HepG2 (cell line): ENCODE measurements around the gene PDHA2. TPM values are rescaled to one million over a fixed set of nuclear protein-coding genes. Genes with fewer than 3 reads are reported as not detected.

ENCODE experiments used
- ATAC-seq: fragments of 200-7000 bp; cut with Tn5 transposase; 3 replicates; pipeline ENCODE4 v1.9.1; 2020; ENCODE audit warnings: mild to moderate bottlenecking, moderate library complexity
- BruUV-seq: library from RNA; stranded (reverse); fragments of 400-500 nt; replicated peaks from 2 replicates; lab custom pipeline; 2021; lab: Mats Ljungman, UMichigan
- CTCF ChIA-PET: fragments of 300-600 bp; formaldehyde crosslinking; extraction: SDS; loops from one replicate; lab custom pipeline; 2021; ENCODE audit warnings: low total read pairs, inconsistent platforms, low intra/inter-chr PET ratio; lab: Yijun Ruan, JAX
- POLR2A ChIA-PET: fragments of 350-600 bp; sonication (Branson Sonifier 250); formaldehyde crosslinking; loops from one replicate; lab custom pipeline; 2020; ENCODE audit warnings: antibody characterized with exemption, inconsistent platforms; lab: Yijun Ruan, JAX
- DNase-seq: peaks from one replicate; pipeline ENCODE4 v3.0.0-alpha.2; 2015; ENCODE audit warnings: low spot score
- FAIRE-seq: peaks from 3 replicates; lab custom pipeline; 2011; peaks lifted over from hg19 to GRCh38; lab: Jason Lieb, UNC
- H2AFZ ChIP-seq: one replicate; pipeline ENCODE4 v1.6.1; 2011; ENCODE audit warnings: low read length, inconsistent platforms
- H3K27ac ChIP-seq: fragments of 300-600 bp; 3 replicates; pipeline ENCODE4 v1.8.0; 2011; ENCODE audit warnings: mixed run types, mild to moderate bottlenecking, mixed read lengths, low read length, inconsistent platforms; ENCODE audit not compliant: insufficient read depth; ENCODE audit errors: extremely low read length
- H3K27me3 ChIP-seq, 2 experiments: fragments of 200-600 bp in 1 of 2; 2 replicates in 1 of 2; 3 replicates in 1 of 2; pipeline versions ENCODE4 v1.6.0 to v1.8.0; 2011; ENCODE audit warnings: low read length in 2 of 2, mild to moderate bottlenecking in 2 of 2, moderate library complexity in 2 of 2, inconsistent platforms in 1 of 2; ENCODE audit not compliant: insufficient read depth in 2 of 2, control insufficient read depth in 1 of 2
- H3K36me3 ChIP-seq, 2 experiments: fragments of 200-600 bp in 1 of 2; replicated peaks in 1 of 2; 2 replicates in 1 of 2; 3 replicates in 1 of 2; pipeline versions ENCODE4 v1.5.1 to v1.8.0; 2011; ENCODE audit warnings: low read length in 2 of 2, inconsistent platforms in 1 of 2; ENCODE audit not compliant: insufficient read depth in 2 of 2, control insufficient read depth in 1 of 2
- H3K4me1 ChIP-seq: 2 replicates; pipeline ENCODE4 v1.5.1; 2012; ENCODE audit warnings: low read length, inconsistent platforms; ENCODE audit not compliant: insufficient read depth
- H3K4me2 ChIP-seq: 2 replicates; pipeline ENCODE4 v1.6.0; 2011; ENCODE audit warnings: low read depth, low read length, inconsistent platforms
- H3K4me3 ChIP-seq, 3 experiments: fragments of 200-600 bp in 1 of 3; sonication (generic), shearing (Covaris generic) in 1 of 3; replicated peaks in 1 of 3; 2 replicates each; pipeline ENCODE4 v1.5.1; 2011 to 2016; ENCODE audit warnings: low read length in 3 of 3, inconsistent platforms in 2 of 3, low read depth in 2 of 3, mild to moderate bottlenecking in 2 of 3, control low read depth in 1 of 3, mixed read lengths in 1 of 3; ENCODE audit not compliant: insufficient read depth in 1 of 3
- H3K79me2 ChIP-seq: one replicate; pipeline ENCODE4 v1.6.1; 2011; ENCODE audit warnings: low read length, inconsistent platforms; ENCODE audit not compliant: insufficient read depth
- H3K9ac ChIP-seq: 2 replicates; pipeline ENCODE4 v1.6.0; 2011; ENCODE audit warnings: mild to moderate bottlenecking, low read depth, low read length, inconsistent platforms; ENCODE audit not compliant: insufficient read depth
- H3K9me3 ChIP-seq: 2 replicates; pipeline ENCODE4 v1.5.1; 2012; ENCODE audit warnings: mild to moderate bottlenecking, low read length
- H4K20me1 ChIP-seq: 2 replicates; pipeline ENCODE4 v1.6.0; 2011; ENCODE audit warnings: inconsistent platforms, mild to moderate bottlenecking, low read length, moderate library complexity; ENCODE audit not compliant: insufficient read depth
- GATA4 ChIP-seq: sonication (generic); IDR thresholded peaks from 2 replicates; pipeline ENCODE4 v1.6.1; 2016; ENCODE audit warnings: antibody characterized with exemption, low read depth, borderline replicate concordance
- IRF2 ChIP-seq: IDR thresholded peaks from 2 replicates; pipeline ENCODE4 v1.6.1; 2018; ENCODE audit warnings: missing genetic modification reagents, missing compliant biosample characterization
- MTA1 ChIP-seq: sonication (generic); formaldehyde crosslinking; IDR thresholded peaks from 2 replicates; pipeline ENCODE4 v1.4.0; 2020; ENCODE audit warnings: missing genetic modification reagents, mild to moderate bottlenecking, borderline replicate concordance
- ZNF260 ChIP-seq: sonication (generic); formaldehyde crosslinking; IDR thresholded peaks from 2 replicates; pipeline ENCODE4 v1.4.0; 2020; ENCODE audit warnings: missing genetic modification reagents, low read depth, mild to moderate bottlenecking, borderline replicate concordance
- WGBS: methylation state at CpG from one replicate; pipeline ENCODE4 v1.1.6; 2017; ENCODE audit warnings: low lambda C conversion rate; 5-methylcytosine and 5-hydroxymethylcytosine counted together
- in situ Hi-C: cut with HindIII; loops from 2 replicates; pipeline ENCODE4 v1.10.0; 2017; ENCODE audit warnings: low pct_unique_long_range_greater_than_20kb; ENCODE audit not compliant: extremely low pct_ligation_motif_present
- intact Hi-C: fragments of 100-400 bp; cut with micrococcal nuclease; formaldehyde crosslinking; loops from one replicate; pipeline ENCODE4 v1.10.0; 2022; ENCODE audit not compliant: unreplicated experiment
- polyA plus RNA-seq, 8 experiments: library from polyadenylated mRNA; depleted of rRNA in 3 of 8; stranded (reverse) in 7 of 8; unstranded in 1 of 8; fragments of >200 nt; fragmentation: Illumina TruSeq in 4 of 8; extraction: Trizol in 4 of 8; gene quantifications; 2 replicates each; pipeline versions ENCODE4 v1.2.1 to v1.2.3, GENCODE V29; 2011 to 2016; ENCODE audit warnings: low read depth in 4 of 8, missing spikeins in 1 of 8, mixed read lengths in 1 of 8; ENCODE audit not compliant: insufficient read depth in 1 of 8
- total RNA-seq, 5 experiments: library from RNA; depleted of rRNA; stranded (reverse); fragments of >200 nt; fragmentation: Illumina TruSeq; extraction: Trizol; gene quantifications; 2 replicates each; pipeline ENCODE4 v1.2.3, GENCODE V29; 2016; ENCODE audit warnings: low read depth in 1 of 5
- TF ChIP-seq, protein P1 (sequence below): fragments of 450-650 bp; IDR thresholded peaks from 2 replicates; pipeline ENCODE4 v1.6.1; 2017; ENCODE audit warnings: mild to moderate bottlenecking
- TF ChIP-seq, protein P2 (sequence below), 2 experiments: sonication (generic) in 1 of 2; formaldehyde crosslinking in 1 of 2; IDR thresholded peaks; 2 replicates each; pipeline versions ENCODE4 v1.6.1 to v1.9.0; 2014 to 2022; ENCODE audit warnings: antibody characterized with exemption in 1 of 2, borderline replicate concordance in 1 of 2, inconsistent platforms in 1 of 2, low read depth in 1 of 2, missing genetic modification reagents in 1 of 2
- TF ChIP-seq, protein P3 (sequence below): IDR thresholded peaks from 2 replicates; pipeline ENCODE4 v1.6.1; 2016; ENCODE audit warnings: low read depth
- TF ChIP-seq, protein P4 (sequence below): sonication (generic); formaldehyde crosslinking; IDR thresholded peaks from 2 replicates; pipeline ENCODE4 v1.4.0; 2020; ENCODE audit warnings: missing genetic modification reagents

The PDHA2 gene
- total and polyA plus RNA-seq, 2 of the 13 experiments (the other 11 are each of a cell fraction or from before 2014, with no cell fraction given): not detected

DNA sequence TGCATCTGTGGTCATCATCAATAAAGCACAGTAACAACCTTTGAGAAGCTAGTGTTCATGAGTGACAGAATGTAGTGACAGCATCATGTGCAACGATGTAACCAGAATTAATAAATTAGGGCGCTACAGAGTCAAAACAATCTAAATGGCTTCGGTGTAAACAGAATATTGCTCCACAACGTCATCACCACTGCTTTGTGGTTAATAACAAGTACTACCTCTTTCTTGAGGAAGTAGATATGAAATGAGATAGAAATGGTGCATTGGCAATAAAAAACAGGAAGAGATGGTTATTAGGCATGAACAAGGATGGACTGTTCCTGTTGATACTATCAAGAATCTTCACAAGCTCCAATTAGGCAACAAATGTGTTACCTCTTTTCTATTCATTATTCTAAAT, 8.7 kb upstream of the PDHA2 start:
- CTCF ChIA-PET: no interaction called here
- Histone ChIP-seq H3K27me3 (no peaks in the 10 kb centered on the region), H4K20me1 (no peaks in the 10 kb centered on the region), H3K9me3 (peaks cover 40% of the 10 kb centered on the region), H3K9ac (no peak overlapping the region), H3K27ac (no peak overlapping the region), H3K79me2 (no peaks in the 10 kb centered on the region), H2AFZ (no peak overlapping the region), H3K4me1 (no peaks in the 10 kb centered on the region), H3K4me2 (no peak overlapping the region), H3K4me3 (no peak overlapping the region), H3K36me3 (no peaks in the 10 kb centered on the region)
- DNase-seq: no peak
- WGBS: 4% methylated on average over 4 of the region's 4 CpGs
- POLR2A ChIA-PET: no interaction called here
- FAIRE-seq: no peak
- BruUV-seq: no TSS peak
- in situ Hi-C loops: no loop called here
- ATAC-seq: no peak
- intact Hi-C loops: no loop called here
- TF ChIP-seq, protein P1, sequence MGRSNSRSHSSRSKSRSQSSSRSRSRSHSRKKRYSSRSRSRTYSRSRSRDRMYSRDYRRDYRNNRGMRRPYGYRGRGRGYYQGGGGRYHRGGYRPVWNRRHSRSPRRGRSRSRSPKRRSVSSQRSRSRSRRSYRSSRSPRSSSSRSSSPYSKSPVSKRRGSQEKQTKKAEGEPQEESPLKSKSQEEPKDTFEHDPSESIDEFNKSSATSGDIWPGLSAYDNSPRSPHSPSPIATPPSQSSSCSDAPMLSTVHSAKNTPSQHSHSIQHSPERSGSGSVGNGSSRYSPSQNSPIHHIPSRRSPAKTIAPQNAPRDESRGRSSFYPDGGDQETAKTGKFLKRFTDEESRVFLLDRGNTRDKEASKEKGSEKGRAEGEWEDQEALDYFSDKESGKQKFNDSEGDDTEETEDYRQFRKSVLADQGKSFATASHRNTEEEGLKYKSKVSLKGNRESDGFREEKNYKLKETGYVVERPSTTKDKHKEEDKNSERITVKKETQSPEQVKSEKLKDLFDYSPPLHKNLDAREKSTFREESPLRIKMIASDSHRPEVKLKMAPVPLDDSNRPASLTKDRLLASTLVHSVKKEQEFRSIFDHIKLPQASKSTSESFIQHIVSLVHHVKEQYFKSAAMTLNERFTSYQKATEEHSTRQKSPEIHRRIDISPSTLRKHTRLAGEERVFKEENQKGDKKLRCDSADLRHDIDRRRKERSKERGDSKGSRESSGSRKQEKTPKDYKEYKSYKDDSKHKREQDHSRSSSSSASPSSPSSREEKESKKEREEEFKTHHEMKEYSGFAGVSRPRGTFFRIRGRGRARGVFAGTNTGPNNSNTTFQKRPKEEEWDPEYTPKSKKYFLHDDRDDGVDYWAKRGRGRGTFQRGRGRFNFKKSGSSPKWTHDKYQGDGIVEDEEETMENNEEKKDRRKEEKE: no peak
- TF ChIP-seq, protein P2, sequence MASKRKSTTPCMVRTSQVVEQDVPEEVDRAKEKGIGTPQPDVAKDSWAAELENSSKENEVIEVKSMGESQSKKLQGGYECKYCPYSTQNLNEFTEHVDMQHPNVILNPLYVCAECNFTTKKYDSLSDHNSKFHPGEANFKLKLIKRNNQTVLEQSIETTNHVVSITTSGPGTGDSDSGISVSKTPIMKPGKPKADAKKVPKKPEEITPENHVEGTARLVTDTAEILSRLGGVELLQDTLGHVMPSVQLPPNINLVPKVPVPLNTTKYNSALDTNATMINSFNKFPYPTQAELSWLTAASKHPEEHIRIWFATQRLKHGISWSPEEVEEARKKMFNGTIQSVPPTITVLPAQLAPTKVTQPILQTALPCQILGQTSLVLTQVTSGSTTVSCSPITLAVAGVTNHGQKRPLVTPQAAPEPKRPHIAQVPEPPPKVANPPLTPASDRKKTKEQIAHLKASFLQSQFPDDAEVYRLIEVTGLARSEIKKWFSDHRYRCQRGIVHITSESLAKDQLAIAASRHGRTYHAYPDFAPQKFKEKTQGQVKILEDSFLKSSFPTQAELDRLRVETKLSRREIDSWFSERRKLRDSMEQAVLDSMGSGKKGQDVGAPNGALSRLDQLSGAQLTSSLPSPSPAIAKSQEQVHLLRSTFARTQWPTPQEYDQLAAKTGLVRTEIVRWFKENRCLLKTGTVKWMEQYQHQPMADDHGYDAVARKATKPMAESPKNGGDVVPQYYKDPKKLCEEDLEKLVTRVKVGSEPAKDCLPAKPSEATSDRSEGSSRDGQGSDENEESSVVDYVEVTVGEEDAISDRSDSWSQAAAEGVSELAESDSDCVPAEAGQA (IDR thresholded peaks at IDR 0.05; ENCODE audit: low read depth): no peak
- TF ChIP-seq, protein P2 (CRISPR knock-in tag; IDR thresholded peaks at IDR 0.05; ENCODE audit: borderline replicate concordance): no peak
- no peak for TF ChIP-seq IRF2 (CRISPR knock-in tag)
- TF ChIP-seq ZNF260 (CRISPR knock-in tag): no peak
- TF ChIP-seq, protein P3, sequence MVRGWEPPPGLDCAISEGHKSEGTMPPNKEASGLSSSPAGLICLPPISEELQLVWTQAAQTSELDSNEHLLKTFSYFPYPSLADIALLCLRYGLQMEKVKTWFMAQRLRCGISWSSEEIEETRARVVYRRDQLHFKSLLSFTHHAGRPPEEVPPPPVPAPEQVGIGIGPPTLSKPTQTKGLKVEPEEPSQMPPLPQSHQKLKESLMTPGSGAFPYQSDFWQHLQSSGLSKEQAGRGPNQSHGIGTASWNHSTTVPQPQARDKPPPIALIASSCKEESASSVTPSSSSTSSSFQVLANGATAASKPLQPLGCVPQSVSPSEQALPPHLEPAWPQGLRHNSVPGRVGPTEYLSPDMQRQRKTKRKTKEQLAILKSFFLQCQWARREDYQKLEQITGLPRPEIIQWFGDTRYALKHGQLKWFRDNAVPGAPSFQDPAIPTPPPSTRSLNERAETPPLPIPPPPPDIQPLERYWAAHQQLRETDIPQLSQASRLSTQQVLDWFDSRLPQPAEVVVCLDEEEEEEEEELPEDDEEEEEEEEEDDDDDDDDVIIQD (CRISPR knock-in tag): no peak
- TF ChIP-seq, protein P4, sequence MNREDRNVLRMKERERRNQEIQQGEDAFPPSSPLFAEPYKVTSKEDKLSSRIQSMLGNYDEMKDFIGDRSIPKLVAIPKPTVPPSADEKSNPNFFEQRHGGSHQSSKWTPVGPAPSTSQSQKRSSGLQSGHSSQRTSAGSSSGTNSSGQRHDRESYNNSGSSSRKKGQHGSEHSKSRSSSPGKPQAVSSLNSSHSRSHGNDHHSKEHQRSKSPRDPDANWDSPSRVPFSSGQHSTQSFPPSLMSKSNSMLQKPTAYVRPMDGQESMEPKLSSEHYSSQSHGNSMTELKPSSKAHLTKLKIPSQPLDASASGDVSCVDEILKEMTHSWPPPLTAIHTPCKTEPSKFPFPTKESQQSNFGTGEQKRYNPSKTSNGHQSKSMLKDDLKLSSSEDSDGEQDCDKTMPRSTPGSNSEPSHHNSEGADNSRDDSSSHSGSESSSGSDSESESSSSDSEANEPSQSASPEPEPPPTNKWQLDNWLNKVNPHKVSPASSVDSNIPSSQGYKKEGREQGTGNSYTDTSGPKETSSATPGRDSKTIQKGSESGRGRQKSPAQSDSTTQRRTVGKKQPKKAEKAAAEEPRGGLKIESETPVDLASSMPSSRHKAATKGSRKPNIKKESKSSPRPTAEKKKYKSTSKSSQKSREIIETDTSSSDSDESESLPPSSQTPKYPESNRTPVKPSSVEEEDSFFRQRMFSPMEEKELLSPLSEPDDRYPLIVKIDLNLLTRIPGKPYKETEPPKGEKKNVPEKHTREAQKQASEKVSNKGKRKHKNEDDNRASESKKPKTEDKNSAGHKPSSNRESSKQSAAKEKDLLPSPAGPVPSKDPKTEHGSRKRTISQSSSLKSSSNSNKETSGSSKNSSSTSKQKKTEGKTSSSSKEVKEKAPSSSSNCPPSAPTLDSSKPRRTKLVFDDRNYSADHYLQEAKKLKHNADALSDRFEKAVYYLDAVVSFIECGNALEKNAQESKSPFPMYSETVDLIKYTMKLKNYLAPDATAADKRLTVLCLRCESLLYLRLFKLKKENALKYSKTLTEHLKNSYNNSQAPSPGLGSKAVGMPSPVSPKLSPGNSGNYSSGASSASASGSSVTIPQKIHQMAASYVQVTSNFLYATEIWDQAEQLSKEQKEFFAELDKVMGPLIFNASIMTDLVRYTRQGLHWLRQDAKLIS: no peak
- no peak for TF ChIP-seq MTA1 (CRISPR knock-in tag)
- TF ChIP-seq GATA4: no peak
